ENCODE results near the gene CKAP4.
A peak's percentile ranks its signal among the peaks of the same experiment; 100 is the strongest.

CKAP4 gene

GRCh38 chr12:106274012-106274411 lies 26.2 kb upstream of the CKAP4 start:
- no peak for DNase-seq (ENCODE audit: low read depth)

- DNase-seq (ENCODE audit: low read depth) = no peak
Measured at GRCh38 chr12:106273491-106273890, 25.7 kb upstream of the CKAP4 start.

- DNase-seq (ENCODE audit: low read depth) = no peak
Measured at GRCh38 chr12:106271575-106272505, 24.0 kb upstream of the CKAP4 start.

GRCh38 chr12:106269150-106269771 lies 21.4 kb upstream of the CKAP4 start:
- DNase-seq (ENCODE audit: low read depth) = no peak

- no peak for DNase-seq (ENCODE audit: low read depth)
Measured at GRCh38 chr12:106267535-106267934, 19.7 kb upstream of the CKAP4 start.

GRCh38 chr12:106265116-106265515 lies 17.3 kb upstream of the CKAP4 start:
- no peak for DNase-seq (ENCODE audit: low read depth)

- no peak for DNase-seq (ENCODE audit: low read depth)
Measured at GRCh38 chr12:106258935-106259334, 11.1 kb upstream of the CKAP4 start.

- DNase-seq (ENCODE audit: low read depth) = no peak
Measured at GRCh38 chr12:106258226-106258625, 10.4 kb upstream of the CKAP4 start.

- no peak for DNase-seq (ENCODE audit: low read depth)
Measured at GRCh38 chr12:106256524-106256923, 8.7 kb upstream of the CKAP4 start.

GRCh38 chr12:106255952-106256351 lies 8.1 kb upstream of the CKAP4 start:
- no peak for DNase-seq (ENCODE audit: low read depth)

- no peak for DNase-seq (ENCODE audit: low read depth)
Measured at GRCh38 chr12:106255493-106255892, 7.7 kb upstream of the CKAP4 start.

GRCh38 chr12:106254724-106255123 lies 6.9 kb upstream of the CKAP4 start:
- DNase-seq (ENCODE audit: low read depth) = no peak

- DNase-seq (ENCODE audit: low read depth) = no peak
Measured at GRCh38 chr12:106251631-106252455, 4.0 kb upstream of the CKAP4 start.

GRCh38 chr12:106249411-106250135 lies 1.8 kb upstream of the CKAP4 start:
- no peak for DNase-seq (ENCODE audit: low read depth)

GRCh38 chr12:106248846-106249371 lies 1.1 kb upstream of the CKAP4 start:
- peak; percentile 21 for DNase-seq (ENCODE audit: low read depth)

GRCh38 chr12:106248312-106248845 lies 559 bp upstream of the CKAP4 start:
- no peak for DNase-seq (ENCODE audit: low read depth)

- DNase-seq (ENCODE audit: low read depth) = peak; percentile 47
Measured at GRCh38 chr12:106246891-106247673, 738 bp downstream of the CKAP4 start.

- DNase-seq (ENCODE audit: low read depth) = no peak
Measured at GRCh38 chr12:106245767-106246166, 2.1 kb downstream of the CKAP4 start.

- no peak for DNase-seq (ENCODE audit: low read depth)
Measured at GRCh38 chr12:106243620-106244019, 4.2 kb downstream of the CKAP4 start.

- DNase-seq (ENCODE audit: low read depth) = no peak
Measured at GRCh38 chr12:106240821-106241220, 7.0 kb downstream of the CKAP4 start.

- no peak for DNase-seq (ENCODE audit: low read depth)
Measured at GRCh38 chr12:106239951-106240335, 7.9 kb downstream of the CKAP4 start.
